ENCODE data around the gene NPIPA2. TPM values are rescaled to one million over a fixed set of nuclear protein-coding genes. Genes with fewer than 3 reads are reported as not detected.
"Not testable (repeated sequence)": the region's sequence is repeated elsewhere in the genome, so short reads cannot be mapped to it uniquely, and the experiment has no call there.

NPIPA2 gene
- total RNA-seq, 2 donors from 2014 or later, result 1.5 to 3.1 TPM

DNA sequence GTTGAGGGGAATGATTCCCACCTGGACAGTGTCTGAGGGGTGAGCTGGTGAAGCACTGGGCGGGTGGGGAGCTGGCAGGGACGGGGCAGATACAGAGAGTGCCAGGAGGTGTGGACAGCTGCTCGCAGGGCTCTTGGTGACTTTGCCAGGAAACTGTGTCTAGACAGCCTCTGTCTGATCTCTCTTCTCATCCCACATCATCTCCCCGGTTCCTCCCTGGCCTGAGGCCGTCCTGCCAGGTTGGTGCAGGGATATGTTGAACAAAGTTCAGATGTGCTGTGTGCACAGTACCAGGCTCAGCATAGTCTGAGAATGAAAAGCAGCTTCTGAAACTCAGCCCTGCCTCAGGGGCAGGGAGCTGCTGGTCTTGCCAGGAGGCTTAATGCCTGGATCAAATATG, 47.2 kb downstream of the NPIPA2 start:
- not testable (repeated sequence) for H3K36me3 Mint-ChIP-seq (ENCODE audit: insufficient read depth in 2 of 2); H3K27ac Mint-ChIP-seq; ATAC-seq (replicated peaks in 1 of 2); H3K9me3 Mint-ChIP-seq; DNase-seq; H3K4me1 Mint-ChIP-seq (ENCODE audit: low read depth); H3K4me3 Mint-ChIP-seq; H3K27me3 Mint-ChIP-seq (ENCODE audit: low read depth)

DNA sequence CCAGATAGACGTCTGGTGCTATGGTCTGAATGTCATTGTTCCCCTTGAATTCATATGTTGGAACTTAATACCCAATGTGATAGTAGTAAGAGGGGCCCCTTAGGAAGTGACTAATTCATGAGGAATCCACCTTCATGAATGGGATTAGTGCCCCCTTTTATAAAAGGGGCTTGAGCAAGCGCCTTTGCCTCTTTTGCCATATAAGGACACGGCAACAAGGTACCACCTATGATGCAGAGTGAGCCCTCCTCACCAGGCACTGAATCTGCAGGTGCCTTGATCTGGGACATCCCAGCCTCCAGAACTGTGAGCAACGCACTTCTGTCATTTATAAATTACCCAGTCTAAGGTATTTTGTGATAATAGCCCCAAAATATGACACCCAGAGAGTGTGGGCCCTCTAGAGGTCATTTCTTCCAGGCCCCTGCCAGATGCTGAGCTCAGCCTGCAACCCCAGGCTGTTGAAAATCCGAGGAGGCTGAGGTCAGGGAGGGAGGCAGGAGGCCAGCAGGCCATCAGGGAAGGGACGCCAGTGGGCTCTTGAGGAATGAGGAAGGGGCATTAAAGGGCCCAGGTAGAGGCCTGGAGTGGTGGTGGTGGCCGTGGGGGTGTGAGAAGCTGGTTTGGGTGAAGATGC, 48.1 kb downstream of the NPIPA2 start:
- ATAC-seq (replicated peaks in 1 of 2); H3K27ac Mint-ChIP-seq; H3K4me3 Mint-ChIP-seq; H3K27me3 Mint-ChIP-seq (ENCODE audit: low read depth); DNase-seq; H3K36me3 Mint-ChIP-seq (ENCODE audit: insufficient read depth in 2 of 2); H3K9me3 Mint-ChIP-seq; H3K4me1 Mint-ChIP-seq (ENCODE audit: low read depth): not testable (repeated sequence)

DNA sequence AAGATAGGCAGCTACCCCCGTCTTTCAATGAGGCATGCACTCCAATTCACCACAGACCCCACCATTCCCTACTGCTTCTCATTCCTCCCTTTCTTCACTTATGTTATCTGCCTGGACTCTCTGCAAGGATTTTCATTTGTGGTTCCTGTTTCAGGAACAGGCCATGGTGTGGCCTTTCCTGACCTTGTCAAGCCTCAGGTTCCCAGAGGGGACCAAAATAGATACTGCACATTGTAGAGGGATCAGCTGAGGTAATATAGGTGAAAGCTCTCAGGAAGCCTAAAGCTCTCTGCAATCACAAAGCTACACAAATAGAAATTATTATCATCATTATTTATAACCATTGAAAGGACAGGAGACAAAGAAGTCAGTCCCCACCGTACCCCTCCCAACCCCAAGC, 50.6 kb downstream of the NPIPA2 start:
- not testable (repeated sequence) for H3K36me3 Mint-ChIP-seq (ENCODE audit: insufficient read depth in 2 of 2); H3K27ac Mint-ChIP-seq; H3K4me1 Mint-ChIP-seq (ENCODE audit: low read depth); H3K27me3 Mint-ChIP-seq (ENCODE audit: low read depth); H3K4me3 Mint-ChIP-seq; DNase-seq; ATAC-seq (replicated peaks in 1 of 2); H3K9me3 Mint-ChIP-seq

DNA sequence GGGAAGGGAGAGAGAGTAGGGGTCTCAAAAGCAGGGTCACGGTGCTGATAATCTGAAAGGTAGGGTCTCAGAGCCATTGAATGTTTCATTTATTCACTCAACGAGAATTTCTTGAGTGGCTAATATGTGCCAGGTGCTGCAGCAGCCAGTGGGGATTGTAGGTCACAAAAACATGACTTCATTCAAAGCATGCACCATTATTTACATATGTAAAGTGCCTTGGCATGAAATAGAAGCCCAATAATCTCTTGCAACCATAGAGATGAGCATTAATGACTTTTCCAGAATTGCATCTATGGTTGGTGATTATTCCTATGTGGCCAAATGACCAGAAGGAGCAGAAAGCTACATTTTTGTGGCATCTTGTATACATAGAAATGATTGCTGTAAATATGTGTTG, 55.2 kb downstream of the NPIPA2 start:
- H3K36me3 Mint-ChIP-seq (ENCODE audit: insufficient read depth in 2 of 2); H3K27ac Mint-ChIP-seq; H3K9me3 Mint-ChIP-seq; H3K27me3 Mint-ChIP-seq (ENCODE audit: low read depth); H3K4me1 Mint-ChIP-seq (ENCODE audit: low read depth); H3K4me3 Mint-ChIP-seq; ATAC-seq (replicated peaks in 1 of 2); DNase-seq: not testable (repeated sequence)

DNA sequence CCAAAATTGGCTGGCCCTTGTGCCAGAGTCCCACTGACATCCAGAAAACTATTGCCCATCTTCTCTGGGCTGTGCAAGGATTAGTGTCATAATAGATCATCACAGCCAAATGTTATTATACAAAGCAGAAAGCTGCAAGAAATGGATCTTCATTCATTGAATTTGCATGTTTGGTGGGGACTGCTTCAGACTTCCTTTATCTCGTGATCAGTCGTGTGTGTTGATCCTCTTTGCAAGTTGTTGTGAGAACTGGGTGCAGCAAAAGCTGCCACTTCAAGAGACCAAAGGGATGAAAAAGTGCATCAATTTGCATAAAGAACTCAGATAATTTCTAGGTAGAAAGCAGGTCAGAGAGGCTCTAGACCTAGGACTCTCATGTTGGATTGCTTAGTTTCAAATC, 61.2 kb downstream of the NPIPA2 start:
- not testable (repeated sequence) for H3K27me3 Mint-ChIP-seq (ENCODE audit: low read depth); DNase-seq; ATAC-seq (replicated peaks in 1 of 2); H3K4me3 Mint-ChIP-seq; H3K4me1 Mint-ChIP-seq (ENCODE audit: low read depth); H3K27ac Mint-ChIP-seq; H3K36me3 Mint-ChIP-seq (ENCODE audit: insufficient read depth in 2 of 2); H3K9me3 Mint-ChIP-seq

DNA sequence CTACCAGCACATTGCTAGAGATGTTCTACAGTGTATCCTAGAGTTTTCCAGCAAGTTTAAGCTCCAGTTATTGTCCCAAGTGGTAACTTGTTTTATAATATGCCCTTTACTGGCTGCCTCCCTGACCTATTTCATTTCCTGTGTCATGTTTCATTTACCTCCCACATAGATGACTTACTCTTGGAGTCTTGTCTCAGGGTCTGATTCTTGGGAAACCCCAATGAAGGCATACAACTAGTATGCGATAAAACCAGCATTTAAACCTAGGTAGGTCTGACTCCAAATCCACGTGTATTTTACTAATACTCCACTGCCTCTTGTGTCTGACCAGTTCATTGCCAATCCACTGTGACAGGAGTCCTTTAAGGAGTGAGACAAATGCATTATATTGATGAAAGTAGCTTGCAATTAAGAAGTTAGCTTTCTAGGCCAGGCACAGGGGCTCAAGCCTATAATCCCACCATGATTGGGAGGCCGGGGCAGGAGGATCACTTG, 64.9 kb downstream of the NPIPA2 start:
- not testable (repeated sequence) for H3K36me3 Mint-ChIP-seq (ENCODE audit: insufficient read depth in 2 of 2); H3K27ac Mint-ChIP-seq; DNase-seq; H3K9me3 Mint-ChIP-seq; H3K4me1 Mint-ChIP-seq (ENCODE audit: low read depth); H3K27me3 Mint-ChIP-seq (ENCODE audit: low read depth); H3K4me3 Mint-ChIP-seq; ATAC-seq (replicated peaks in 1 of 2)

DNA sequence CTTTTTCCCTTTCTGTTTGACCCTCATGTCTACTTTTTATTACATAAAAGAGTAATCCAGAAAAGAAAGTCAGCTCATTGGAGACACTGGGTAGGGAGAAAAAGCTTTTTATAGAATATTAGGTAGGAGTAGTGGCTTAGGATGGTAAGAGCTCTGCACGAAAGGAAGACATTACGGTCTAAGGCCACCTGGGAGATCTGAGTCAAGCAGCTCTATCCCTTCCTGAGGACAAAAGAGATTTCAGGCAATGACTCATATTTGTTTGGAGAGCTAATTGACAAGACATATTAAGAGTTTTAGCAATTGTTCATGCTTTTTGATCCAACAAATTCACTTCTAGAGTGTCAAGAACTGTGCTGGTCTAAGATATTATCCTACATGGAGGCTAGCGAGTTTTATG, 71.6 kb downstream of the NPIPA2 start:
- not testable (repeated sequence) for H3K27me3 Mint-ChIP-seq (ENCODE audit: low read depth); H3K4me1 Mint-ChIP-seq (ENCODE audit: low read depth); ATAC-seq (replicated peaks in 1 of 2); H3K9me3 Mint-ChIP-seq; DNase-seq; H3K27ac Mint-ChIP-seq; H3K36me3 Mint-ChIP-seq (ENCODE audit: insufficient read depth in 2 of 2); H3K4me3 Mint-ChIP-seq

Other genes with a start within 250 kb of the NPIPA2 start
- 10 to 100 TPM; 56.1 to 68.9 TPM for gene PARN, start 112.3 kb upstream of the NPIPA2 start, total RNA-seq
- gene BFAR, start 109.6 kb upstream of the NPIPA2 start, total RNA-seq, result 10 to 100 TPM; 67.3 to 79.7 TPM
- not detected for gene PLA2G10, start 48.2 kb upstream of the NPIPA2 start, total RNA-seq
- 1 to 10 TPM; 1.3 to 3.1 TPM for gene NPIPA3, start 39.1 kb upstream of the NPIPA2 start, total RNA-seq
- gene NOMO1, start 91.2 kb downstream of the NPIPA2 start, total RNA-seq, result 10 to 100 TPM; 38.5 to 43.5 TPM
- 100 to 1,000 TPM; 122 to 143 TPM for gene NPIPA1, start 194.9 kb downstream of the NPIPA2 start, total RNA-seq
- 10 to 100 TPM; 68.8 to 86.1 TPM for gene PDXDC1, start 232.5 kb downstream of the NPIPA2 start, total RNA-seq